Skin of body (tissue), 2 donors: ENCODE data around the gene SLC16A3. TPM values are rescaled to one million over a fixed set of nuclear protein-coding genes. Genes with fewer than 3 reads are reported as not detected.

Experiments used
- DNase-seq: peaks from one replicate; lab custom pipeline; 2025; lab: John Stamatoyannopoulos, UW
- total RNA-seq: library from RNA; depleted of rRNA; stranded (reverse); fragments of >200 nt; gene quantifications from one replicate; pipeline ENCODE4 v1.2.3, GENCODE V29; 2014

Gene SLC16A3
- total RNA-seq, 1 donor from 2014 or later = 16.3 TPM

DNA sequence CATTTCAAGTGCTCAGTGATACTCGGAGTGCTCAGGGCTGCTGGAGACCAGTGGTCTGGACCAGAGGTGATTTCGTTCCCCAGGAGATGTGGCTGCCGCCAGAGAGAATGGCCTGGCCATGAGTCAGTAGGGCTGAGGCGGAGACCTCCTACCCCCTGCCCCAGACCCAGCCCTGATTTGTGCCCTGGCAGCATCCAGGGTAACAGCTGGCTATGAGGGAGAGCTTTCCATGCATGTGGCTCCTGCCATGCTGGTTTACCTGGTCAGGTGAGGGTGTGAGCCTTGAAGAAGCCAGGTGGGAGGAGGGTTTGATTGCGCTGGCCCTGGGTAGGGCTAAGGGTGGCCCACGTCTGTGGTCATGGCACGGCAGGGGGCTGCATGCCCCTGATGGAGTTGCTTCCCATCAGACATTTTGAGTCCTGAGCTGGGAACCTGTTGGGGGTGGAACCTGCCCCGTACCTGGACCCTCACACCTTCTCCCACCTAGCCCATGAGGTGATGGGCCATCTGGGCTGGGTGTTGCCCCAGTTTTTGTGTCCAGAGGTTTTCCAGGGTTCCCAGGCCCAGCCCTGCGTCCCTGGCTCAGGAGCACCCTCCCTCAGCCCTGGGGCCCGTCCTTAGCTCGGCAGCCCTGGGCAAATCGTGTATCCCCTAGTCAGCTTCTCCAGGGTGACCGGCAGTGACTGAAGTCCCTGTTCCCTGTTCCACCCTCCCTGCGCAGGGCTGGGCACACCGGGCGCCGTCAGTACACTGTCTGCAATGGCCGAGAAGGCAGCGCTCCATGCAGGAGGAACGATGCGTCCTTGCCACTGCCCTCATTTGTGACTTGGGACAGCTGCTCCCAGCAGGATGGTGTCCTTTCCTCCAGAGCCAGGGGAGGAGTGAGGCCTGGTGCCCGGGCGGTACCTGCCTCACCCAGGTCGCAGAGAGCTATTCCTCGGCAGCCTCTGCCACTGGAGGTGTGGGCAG, 53.7 kb downstream of the SLC16A3 start:
- DNase-seq = no peak

- no peak for DNase-seq
Measured at GRCh38 chr17:82283208-82283749, 54.4 kb downstream of the SLC16A3 start.

DNA sequence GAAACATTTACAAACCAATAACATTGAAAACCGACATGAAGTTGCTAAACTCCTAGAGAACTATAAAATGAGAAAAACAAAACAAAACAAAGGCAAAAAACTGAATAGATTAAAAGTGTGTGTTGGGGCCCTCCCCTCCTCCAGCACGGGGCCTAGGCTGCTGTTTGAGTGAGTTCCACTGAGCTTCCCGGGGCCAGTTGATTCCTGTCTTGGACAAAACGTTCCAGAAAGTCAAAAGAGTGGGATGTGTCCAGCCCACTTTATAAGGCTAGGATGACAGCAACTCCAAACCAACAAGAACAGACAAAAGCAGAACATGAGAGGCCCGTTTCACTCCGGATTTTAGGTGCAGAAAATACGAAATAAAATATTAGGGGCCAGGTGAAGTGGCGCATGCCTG, 56.3 kb downstream of the SLC16A3 start:
- no peak for DNase-seq

DNA sequence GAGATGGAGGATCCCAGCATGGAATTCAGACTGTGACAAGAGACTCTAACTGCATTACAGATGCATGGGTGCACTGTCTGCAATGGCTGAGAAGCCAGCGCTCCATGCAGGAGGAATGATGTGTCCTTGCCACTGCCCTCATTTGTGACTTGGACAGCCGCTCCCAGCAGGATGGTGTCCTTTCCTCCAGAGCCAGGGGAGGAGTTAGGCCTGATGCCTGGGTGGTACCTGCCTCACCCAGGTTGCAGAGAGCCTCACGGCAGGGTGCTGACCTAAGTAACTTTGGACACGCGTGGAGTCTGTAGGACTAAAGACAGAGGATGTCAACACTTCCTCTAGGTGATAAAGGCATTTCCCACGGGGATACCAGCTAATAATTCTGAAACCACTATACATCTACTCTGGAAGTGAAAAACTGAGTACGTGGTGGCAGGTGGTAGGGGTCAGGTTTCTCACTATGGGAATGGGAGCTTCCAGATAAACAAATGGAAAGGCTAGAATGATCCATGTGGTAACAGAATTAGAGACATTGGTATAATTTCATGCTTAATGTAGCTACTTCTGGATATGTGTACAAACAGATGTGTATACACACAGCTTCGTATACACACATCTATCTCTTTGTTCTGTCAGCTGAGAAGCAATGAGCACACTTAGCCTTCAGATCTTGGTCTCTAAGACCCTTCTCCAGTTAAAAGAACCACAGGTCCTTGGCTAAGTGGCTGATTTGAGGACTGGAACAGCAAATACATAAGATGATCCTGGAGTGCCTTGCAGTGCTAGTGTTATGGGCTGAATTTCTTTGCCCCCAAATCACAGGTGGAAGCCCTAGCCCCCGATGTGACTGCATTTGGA, 58.4 kb downstream of the SLC16A3 start:
- DNase-seq = no peak

- DNase-seq = no peak
Measured at GRCh38 chr17:82287868-82288801, 59.3 kb downstream of the SLC16A3 start.

Other genes starting within 250 kb of the SLC16A3 start
- gene CENPX, start 206.2 kb upstream of the SLC16A3 start, total RNA-seq = 19.7 TPM
- gene LRRC45, start 205.7 kb upstream of the SLC16A3 start, total RNA-seq = 8.6 TPM
- gene RAC3, start 197.4 kb upstream of the SLC16A3 start, total RNA-seq = 15.6 TPM
- 33.4 TPM for gene DCXR, start 191.3 kb upstream of the SLC16A3 start, total RNA-seq
- 19.3 TPM for gene RFNG, start 177.2 kb upstream of the SLC16A3 start, total RNA-seq
- gene GPS1, start 177.1 kb upstream of the SLC16A3 start, total RNA-seq = 35.5 TPM
- 35.7 TPM for gene DUS1L, start 163.2 kb upstream of the SLC16A3 start, total RNA-seq
- gene FASN, start 130.8 kb upstream of the SLC16A3 start, total RNA-seq = 262 TPM
- gene CCDC57, start 16.2 kb upstream of the SLC16A3 start, total RNA-seq = 22.6 TPM
- 40.5 TPM for gene CSNK1D, start 44.7 kb downstream of the SLC16A3 start, total RNA-seq
- 0.30 TPM for gene CD7, start 88.6 kb downstream of the SLC16A3 start, total RNA-seq
- gene SECTM1, start 104.7 kb downstream of the SLC16A3 start, total RNA-seq = 11.7 TPM
- not detected for gene TEX19, start 130.2 kb downstream of the SLC16A3 start, total RNA-seq
- gene UTS2R, start 142.7 kb downstream of the SLC16A3 start, total RNA-seq = 0.20 TPM
- 14.8 TPM for gene HEXD, start 189.3 kb downstream of the SLC16A3 start, total RNA-seq
- gene OGFOD3, start 189.5 kb downstream of the SLC16A3 start, total RNA-seq = 13.5 TPM
- 24.8 TPM for gene CYBC1, start 221.7 kb downstream of the SLC16A3 start, total RNA-seq
- gene NARF, start 229.7 kb downstream of the SLC16A3 start, total RNA-seq = 36.0 TPM